Left hindlimb (tissue), 1 donor: ENCODE results near the gene TP53AIP1.

Experiments used
- DNase-seq: peaks from one replicate; pipeline ENCODE4 v3.0.0-alpha.2; 2018

Gene TP53AIP1

GRCh38 chr11:128942817-128943427 is at the start of gene TP53AIP1:
TSS of gene TP53AIP1 (minus strand) at chr11:128942871. CDS start at chr11:128937818, 5,053 bp downstream.
- no peak for DNase-seq

GRCh38 chr11:128988242-128988970 is 45.7 kb upstream of the TP53AIP1 start:
- no peak for DNase-seq

DNA sequence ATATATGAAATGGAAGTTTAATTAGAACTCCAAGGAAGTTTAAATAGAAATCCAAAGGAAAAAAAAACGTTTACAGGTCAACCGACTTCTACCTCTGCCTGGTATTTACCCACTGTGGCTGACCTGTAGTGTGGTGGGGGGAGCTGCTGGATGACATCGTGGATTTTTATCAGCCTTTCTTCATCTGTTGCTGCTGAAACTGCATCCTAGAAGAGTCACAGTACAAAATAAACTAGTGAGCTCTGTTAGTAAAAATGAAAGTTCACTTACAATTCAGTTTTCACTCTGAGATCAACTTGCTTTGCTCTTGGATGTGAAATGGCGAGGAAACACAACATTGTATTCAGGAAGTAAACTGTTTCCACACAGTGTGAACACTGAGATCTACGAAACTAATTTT is 43.2 kb upstream of the TP53AIP1 start:
- DNase-seq = no peak

DNA sequence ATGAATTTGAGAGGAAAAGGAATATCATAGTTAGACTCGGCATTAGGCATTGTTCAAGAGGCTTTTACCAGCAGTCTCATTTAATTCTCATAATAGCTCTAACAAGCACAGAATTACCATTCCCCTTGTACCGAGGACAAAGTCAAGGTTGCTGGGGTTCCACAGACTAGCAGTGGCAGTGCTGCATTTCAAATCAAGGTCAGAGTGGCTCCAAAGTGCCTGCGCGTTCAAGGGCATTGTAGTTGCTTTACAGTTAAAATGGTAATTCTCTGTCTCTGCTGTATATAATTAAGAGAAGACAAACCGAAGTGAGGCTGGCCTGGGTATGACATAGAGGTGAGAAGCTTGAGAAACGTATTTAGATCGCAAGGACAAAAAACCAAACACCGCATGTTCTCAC is 40.4 kb upstream of the TP53AIP1 start:
- DNase-seq = no peak

DNA sequence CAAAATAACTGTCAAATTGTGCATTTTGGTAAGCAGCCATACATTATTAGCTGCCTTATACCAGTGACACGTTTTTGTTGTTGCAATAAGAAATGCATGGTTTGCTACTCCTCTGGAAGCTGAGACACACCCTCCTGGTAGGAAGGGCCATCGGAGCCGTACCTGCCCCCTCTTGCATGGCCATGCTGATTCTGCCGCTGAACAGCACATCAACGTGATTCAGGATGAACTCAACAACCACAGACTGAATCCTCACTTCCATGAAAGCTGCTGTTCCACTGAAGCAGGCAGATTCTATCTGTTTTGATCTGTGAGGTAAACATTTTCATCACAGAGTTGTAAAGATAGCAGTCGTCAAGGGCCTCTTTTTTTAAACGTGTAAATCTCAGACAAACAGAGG is 38.6 kb upstream of the TP53AIP1 start:
- DNase-seq = no peak

DNA sequence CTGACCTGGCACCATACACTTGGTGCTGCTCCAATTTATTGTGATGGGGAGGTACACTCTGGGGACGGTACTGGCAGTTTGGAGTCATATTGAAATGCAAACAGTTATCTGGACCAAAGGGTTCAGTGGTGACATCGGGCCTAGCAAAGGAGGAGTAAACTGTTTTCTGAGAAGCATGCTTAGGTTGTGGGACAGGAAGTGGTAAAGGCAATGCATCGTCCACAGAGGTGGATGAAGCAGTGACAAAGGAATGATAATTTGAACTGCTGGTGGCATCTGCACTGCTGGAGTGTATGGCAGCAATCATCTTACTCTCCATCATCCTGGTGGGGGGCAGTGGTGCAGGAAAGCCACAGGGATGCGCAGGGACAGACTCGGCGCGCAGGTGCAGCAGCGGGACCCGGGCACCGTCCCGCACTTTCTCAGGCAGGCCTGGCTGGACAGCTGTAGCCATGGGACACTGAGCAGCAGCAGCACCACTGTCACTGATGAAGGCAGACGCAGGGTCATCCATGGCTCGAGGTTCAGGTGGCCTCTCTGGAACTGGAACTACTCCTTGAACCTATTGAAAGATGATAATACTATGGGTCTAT is 28.0 kb upstream of the TP53AIP1 start:
- no peak for DNase-seq

DNA sequence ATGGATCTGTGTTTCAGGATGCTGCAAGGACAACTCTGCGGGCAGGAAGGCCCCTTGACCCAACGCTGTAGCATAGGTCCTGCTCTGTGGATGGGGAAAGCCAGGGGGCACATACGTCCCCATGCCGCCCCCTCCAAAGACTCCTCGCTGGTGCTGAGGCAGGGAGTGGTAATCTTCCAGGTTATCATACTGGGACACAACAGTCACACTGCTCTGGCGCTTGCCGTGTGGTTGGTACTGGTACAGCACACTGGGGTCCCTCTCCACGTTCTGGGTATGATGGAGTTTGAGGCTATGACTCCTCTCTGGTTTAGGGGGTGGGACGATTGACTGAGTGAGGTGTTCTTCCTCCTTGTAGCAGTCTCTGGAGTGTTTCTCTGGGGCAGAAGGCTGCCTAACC is 26.2 kb upstream of the TP53AIP1 start:
- no peak for DNase-seq

DNA sequence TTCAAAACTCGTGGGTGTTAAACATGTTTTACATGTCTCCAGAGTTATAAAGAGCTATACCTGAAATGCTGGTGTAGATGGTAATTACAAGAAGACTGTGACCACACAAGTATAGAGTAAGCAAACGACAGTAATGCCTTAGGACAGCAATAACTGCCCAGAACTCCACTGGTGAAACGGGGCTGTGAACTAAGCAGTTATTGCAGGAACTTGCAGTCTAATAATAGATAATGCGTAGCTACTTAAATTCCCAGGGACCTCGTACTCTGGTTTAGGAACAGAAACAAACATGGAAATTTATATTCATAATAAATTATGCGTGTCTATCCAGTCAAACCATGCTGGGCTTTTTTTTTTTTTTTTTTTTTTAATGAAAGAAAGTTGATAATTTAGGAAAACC is 24.9 kb upstream of the TP53AIP1 start:
- DNase-seq = no peak

GRCh38 chr11:128965485-128965884 is 22.8 kb upstream of the TP53AIP1 start:
- DNase-seq = no peak

- DNase-seq = no peak
These were observed 21.8 kb upstream of the TP53AIP1 start for GRCh38 chr11:128964463-128964930.

GRCh38 chr11:128963744-128964325 is 21.2 kb upstream of the TP53AIP1 start:
- no peak for DNase-seq

DNA sequence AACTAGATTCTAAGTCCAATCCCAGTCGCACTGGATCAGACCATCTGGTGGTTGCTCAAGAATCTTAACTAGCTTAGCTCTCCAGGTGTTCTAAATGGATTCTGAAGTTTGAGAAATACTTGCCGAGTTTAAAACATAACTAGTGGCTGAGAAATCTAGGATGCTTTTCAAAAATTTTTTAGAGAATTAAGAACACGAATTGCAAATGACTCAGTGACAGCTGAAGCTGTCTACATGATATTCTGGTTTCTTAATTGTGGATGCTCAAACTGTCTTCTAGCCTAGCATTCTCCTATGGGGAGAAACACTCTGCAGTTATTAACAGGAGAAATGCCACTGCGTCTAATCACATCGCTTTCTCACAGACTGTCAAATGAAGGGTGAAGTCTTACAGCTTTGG is 20.2 kb upstream of the TP53AIP1 start:
- DNase-seq = no peak

DNA sequence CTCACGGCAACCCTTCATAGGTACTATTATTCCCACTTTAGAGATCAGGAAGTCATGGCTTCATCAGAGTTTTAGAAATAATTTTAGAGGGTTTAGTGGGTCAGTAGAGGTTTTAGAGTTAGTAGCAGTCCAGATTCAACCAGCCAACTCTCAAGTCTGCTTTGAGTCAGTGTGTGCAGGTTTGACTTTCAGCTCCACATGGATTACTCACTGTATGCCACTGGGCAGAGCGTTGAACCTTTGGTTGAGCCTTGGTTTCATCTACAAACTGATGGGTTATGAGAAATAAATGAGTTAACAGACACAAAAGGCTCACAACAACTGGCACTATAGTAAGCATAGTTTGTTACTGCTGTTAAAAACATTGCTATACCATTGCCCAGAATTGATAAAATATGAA is 19.0 kb upstream of the TP53AIP1 start:
- DNase-seq = no peak

- no peak for DNase-seq
These were observed 14.5 kb upstream of the TP53AIP1 start for GRCh38 chr11:128957202-128957482.

GRCh38 chr11:128956401-128957201 is 13.9 kb upstream of the TP53AIP1 start:
- DNase-seq = no peak

GRCh38 chr11:128955636-128956035 is 13.0 kb upstream of the TP53AIP1 start:
- no peak for DNase-seq

DNA sequence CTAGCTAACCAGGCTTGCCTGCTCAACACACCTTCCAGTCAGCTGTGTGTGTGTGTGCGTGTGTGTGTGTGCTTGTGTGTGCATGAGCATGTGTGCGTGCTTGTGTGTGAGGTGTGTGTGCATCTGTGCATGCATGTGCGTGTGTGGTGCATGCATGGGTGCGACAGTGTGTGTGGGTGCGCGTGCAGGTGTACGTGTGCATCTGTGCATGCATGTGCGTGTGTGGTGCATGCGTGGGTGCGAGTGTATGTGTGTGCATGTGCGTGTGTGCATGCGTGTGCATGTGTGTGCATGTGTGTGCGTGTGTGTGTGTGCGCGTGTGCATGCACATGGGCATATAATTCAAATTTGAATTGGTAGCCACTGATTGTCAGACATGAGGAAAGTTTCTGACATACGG is 10.5 kb upstream of the TP53AIP1 start:
- no peak for DNase-seq

DNA sequence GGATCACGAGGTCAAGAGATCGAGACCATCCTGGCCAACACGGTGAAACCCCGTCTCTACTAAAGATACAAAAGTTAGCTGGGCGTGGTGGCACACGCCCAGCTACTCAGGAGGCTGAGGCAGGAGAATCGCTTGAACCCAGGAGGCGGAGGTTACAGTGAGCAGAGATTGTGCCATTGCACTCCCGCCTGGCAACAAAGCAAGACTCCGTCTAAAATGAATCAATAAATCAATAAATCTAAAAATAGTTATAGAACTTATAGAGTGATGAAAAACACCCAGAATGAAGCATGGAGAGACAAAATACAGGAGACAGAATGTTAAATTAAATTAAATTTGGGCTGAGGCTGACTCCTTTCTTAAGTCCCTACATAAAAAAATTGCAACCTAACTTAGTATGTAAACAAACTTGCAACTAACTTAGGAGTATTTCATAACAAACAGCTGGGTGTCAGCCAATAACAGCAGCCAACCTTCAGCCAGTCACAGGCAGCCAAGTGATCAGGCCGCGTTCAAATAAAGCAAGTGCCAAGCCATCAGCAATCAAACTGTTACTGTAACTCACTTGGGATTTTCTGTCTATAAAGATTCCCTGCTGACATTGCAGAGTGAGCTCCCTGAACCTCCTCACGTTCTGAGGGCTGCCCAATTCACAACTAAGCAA is 7.3 kb upstream of the TP53AIP1 start:
- no peak for DNase-seq

DNA sequence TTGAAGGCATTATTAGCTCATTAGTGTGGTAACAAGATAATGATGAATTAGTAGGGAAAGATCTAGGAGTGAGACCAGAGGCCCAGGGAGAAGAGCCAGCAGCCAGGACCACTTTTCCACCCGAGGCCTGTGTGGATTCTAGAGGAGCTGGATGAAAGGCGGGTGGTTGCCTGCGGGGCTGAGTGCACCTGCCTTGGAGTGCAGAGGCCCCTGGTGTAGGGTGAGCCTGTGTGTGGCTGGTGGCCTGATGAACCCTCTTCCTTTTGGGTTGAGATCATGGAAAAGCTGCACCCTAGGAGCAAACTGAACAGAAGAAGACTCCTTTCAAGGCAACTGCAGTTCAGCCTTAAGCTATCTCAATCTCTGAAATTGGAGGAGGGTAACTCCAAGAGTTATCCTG is 5.9 kb upstream of the TP53AIP1 start:
- no peak for DNase-seq

DNA sequence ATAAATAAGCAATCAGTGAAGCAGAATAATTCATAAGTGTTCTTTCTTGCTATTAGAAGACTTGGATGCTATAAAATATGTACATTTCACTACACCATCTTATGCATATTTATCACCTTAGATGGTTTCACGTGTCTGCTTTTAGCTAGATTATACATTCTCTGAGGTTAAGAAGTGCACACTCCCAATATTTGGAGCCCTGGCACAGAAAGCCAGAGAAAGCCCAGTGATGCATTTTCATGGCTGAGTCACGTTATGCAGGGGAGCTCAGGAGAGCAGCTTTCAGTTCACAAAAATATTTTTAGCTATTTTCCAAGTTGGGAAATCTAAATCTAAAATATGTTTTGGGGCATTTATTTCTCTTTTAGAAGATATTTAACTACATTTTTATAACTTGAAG is 5.1 kb upstream of the TP53AIP1 start:
- DNase-seq = no peak

- no peak for DNase-seq
These were observed 4.0 kb upstream of the TP53AIP1 start for GRCh38 chr11:128946648-128947047.

DNA sequence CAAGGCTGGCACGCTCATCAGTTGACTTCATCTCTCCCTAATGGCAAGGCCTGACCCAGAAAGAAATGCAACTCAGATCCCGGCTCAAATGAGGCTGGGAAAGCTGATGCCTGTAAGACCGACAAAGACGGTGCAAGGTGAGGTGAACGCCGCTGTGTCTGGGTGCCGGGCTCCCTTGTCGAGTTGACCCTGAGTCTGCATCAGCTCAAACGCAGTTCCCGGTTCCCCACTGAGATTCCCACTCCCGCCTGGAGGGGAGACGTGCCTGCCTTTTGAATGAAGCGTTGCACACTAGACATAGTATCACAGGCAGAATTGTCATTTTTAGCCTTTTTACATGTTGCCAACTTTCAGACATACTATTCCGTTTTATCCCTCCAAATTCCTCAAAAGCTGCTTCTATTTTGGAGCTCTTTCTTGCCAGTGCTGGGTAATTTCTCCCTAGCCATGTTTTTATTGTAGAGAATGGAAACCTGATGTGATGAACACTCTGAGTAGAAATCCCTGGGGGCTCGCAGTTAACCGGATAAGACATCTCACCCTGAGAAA is 831 bp upstream of the TP53AIP1 start:
- DNase-seq = no peak

DNA sequence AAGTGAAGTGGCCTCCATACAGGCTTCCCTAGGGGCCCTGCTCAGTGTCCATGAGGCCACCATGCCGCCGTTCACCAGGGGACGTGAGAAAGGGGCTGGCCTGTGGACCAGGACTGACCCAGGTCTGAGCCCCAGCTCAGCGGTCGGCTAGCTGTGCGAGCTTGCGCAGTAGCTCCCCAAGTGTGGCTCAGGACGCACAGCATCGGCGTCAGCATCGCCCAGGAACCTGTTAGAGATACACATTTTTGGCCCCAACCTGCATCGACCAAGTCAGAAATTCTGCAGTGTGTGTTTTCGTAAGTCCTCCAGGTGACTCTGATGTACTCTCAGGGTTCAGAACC is 429 bp downstream of the TP53AIP1 start:
- DNase-seq = no peak
